IPS-18c (cell line): Measurements from ENCODE around the gene KCNJ10.

ENCODE experiments used
- H3K4me3 ChIP-seq: 2 replicates; pipeline ENCODE4 v1.7.0; 2013; ENCODE audit warnings: low read depth, mild to moderate bottlenecking, low read length, moderate library complexity; ENCODE audit not compliant: insufficient read depth
- H3K9me3 ChIP-seq: one replicate; pipeline ENCODE4 v1.6.1; 2013; ENCODE audit warnings: mild to moderate bottlenecking, low read length, moderate library complexity; ENCODE audit not compliant: control insufficient read depth, insufficient read depth

The KCNJ10 gene

DNA sequence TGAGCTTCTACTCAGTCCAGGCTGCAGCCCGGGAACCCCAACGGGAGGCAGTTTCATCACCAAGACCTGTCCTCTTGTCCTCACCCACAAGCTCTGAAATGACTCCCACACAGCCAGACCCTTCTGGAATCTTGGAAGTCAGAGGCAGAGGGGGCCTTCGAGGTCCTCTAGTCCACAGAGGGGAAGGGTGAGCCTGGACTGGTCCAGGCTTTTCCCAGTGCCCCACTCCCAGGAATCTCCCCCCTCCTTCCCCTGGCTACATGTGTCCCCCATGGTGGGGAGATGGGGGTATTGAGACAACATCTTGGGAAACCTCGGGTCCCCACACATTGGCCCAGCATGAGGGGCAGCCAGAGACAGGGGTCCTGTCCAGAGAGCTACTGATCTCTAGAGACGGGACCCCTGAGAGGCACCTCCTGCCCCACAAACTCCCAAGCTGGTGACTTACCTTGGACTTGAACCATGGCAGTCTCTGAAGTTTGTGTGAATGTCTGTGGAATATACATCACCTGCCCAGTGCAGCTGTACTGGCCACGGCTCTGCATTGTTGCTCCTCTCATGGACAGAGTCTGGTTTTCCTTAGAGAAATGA lies 96.5 kb downstream of the KCNJ10 start:
- H3K9me3 ChIP-seq, result peaks cover 2% of the 10 kb centered on the region
- H3K4me3 ChIP-seq, result no peak overlapping the region

DNA sequence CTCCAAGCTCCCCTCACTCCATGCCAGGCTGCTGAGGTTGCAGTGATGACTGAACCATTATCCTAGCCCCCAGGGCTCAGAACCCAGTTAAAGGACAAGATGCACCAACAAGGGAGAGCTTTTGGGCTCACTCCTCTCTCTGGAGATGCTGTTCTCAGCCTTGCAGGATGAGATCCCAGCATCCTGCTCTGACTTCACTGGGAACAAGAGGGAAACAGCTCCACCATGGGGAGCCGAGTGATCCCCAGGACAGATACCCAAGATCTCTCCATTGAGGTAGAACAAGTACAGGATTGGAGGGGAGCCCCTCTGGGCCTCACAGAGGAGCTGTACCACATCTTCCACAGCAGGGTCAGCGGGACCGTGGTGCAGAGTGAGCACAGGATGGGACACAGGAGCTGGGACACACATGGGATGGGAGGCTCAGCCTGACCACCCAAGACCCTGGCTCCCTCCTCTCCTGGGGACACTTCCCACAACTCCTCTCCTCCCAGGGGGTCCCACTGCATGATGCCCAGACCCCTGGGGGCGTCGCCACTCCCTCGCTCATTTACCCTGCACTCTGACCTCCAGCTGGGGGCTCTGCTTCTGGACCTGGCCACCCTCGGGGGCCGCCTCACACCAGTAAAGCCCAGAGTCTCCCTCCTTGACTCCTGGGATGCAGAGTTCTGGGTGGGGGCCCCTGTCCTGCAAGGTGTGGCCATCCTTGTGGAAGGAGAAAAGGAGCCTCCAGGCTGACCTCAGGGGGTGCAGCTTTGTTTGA lies 97.3 kb downstream of the KCNJ10 start:
- Histone ChIP-seq H3K4me3 (no peak overlapping the region), H3K9me3 (peaks cover 2% of the 10 kb centered on the region)

DNA sequence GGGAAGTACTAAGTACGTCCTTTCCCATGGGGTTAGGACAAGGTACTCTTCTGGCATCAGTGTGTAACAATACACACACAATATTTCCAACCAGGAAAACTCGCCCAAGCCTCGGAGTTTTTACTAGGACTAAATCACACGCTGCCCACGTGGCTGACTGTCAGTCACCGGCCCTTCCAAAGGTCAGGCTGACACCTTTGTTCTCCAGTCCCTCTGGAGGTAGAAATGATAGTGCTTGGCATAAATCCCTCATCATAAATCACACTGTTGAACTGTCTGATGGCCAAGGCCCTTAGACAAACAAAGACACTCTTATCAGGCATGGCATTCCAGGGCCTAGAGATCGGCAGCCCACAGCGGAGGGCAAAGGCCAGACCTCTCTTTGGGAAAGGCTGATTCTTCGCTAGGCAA lies 99.0 kb downstream of the KCNJ10 start:
- Histone ChIP-seq H3K9me3 (peaks cover 2% of the 10 kb centered on the region), H3K4me3 (no peak overlapping the region)

DNA sequence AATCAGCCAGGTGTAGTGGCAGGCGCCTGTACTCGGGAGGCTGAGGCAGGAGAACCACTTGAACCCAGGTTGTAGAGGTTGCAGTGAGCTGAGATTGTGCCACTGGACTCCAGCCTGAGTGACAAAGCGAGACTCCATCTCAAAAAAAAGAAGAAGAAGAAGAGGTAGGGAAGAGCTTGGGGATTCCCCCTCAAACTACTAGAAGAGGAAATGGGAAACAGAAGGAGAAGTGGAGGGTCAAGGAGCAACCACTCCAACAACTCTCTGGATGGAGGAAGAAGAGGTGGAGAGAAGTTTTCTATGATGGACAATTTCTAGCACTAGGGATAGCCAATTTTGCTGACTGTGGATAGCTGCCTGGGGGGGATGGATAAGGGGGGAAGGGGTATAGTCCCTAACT lies 101.1 kb downstream of the KCNJ10 start:
- peaks cover 2% of the 10 kb centered on the region for H3K9me3 ChIP-seq
- no peak overlapping the region for H3K4me3 ChIP-seq

DNA sequence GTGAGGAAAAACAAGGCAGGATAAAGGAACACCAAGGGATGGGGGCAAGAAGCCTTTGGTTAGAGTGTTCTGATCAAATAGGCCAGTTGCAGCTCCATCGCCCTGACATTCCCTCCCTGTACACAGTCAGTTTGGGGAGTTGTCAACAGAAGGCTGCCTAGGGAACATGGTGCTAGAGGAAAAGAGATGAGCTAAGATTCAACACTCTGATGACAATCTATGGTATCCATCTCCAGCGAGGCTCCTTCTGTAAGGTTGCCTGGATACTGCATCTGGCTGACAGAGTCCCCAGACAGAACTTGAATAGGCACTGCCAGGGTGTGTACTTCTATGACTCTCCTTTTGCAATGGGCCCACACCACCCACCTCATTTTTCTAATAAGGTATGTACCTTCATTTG lies 104.7 kb downstream of the KCNJ10 start:
- H3K9me3 ChIP-seq, result no peaks in the 10 kb centered on the region

DNA sequence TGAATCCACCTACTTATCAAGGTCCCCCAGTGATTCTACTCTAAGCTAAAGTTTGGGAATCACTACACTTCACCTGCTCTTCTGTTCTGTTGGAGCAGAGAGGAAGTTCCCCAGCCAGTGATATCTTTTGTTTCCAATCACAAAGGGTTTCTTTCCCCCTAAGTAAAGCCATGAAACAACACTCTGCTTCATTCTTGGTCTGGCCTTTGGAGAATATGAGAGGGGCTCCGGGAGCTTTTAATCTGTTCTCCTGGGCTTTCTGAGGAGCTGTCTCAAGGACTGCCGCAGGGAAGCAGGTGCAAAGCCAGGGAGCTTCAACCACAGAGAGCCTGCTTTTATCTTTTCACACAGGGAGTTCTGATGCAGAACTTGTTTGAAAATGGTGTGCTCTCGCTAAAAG lies 105.8 kb downstream of the KCNJ10 start:
- Histone ChIP-seq H3K9me3 (no peaks in the 10 kb centered on the region), H3K4me3 (no peak overlapping the region)

More for the DNA sequence above, 104.7 kb downstream of the KCNJ10 start:
- H3K4me3 ChIP-seq, result no peak overlapping the region

DNA sequence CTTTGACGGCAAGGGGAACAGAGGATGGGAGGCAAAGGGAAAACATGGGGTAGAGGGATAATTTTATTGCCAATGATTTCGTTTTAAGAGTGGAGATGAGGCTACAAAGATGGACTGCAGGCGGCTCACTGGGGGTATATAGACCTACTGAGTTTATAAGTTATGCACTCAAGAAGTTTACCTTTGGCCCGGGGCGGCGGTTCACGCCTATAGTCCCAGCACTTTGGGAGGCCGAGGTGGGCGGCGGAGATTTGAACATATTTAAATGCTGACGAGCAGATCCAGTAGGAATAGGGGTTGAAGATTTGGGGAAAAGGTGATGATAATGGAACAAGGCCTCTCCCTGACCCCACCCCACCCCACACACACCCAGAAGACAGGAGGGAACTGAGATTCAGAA lies 107.8 kb downstream of the KCNJ10 start:
- Histone ChIP-seq H3K4me3 (no peak overlapping the region), H3K9me3 (no peaks in the 10 kb centered on the region)

DNA sequence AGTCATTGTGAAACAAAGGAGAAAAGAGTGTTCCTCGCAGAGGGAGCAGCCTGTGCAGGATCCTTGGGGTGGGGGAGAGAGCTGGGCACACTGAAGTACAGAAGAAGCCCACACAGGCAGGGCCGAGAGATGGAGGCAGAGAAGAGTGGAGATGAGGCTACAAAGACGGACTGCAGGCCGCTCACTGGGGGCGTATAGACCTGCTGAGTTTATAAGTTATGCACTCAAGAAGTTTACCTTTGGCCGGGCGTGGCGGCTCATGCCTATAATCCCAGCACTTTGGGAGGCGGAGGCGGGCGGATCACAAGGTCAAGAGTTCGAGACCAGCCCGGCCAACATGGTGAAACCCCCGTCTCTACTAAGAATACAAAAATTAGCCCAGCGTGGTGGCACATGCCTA lies 108.3 kb downstream of the KCNJ10 start:
- no peaks in the 10 kb centered on the region for H3K9me3 ChIP-seq
- no peak overlapping the region for H3K4me3 ChIP-seq

DNA sequence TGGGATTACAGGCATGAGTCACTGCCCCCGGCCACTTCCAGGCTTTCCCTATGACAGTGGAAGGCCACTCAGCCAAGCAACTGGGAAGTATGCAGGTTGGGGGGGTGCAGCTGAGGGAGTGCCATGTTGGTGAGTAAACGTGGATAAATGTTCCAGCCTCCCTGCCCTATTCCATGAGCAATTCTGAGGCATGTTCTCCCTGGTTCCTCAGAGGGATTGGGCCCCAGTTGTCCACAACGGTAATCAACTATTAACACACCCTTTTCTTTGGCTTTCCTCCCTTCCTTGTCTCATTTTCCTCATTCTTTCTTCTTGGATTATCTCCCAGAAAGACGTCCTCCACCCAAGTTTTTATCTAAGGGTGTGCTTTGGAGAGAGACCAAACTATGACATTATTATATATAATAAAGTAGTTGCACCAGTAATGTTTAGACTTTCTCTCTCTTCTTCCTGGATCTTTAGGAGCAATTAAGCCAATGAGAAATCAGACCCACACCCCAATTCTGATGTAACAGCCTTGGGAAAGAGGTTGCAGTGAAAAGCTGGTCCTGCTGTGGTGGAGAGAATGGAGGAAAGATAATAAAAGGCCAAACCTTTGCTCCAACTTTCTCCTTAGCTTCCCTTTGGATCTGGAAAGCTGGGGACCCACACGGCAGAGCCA lies 109.1 kb downstream of the KCNJ10 start:
- H3K4me3 ChIP-seq, result no peak overlapping the region
- no peaks in the 10 kb centered on the region for H3K9me3 ChIP-seq

DNA sequence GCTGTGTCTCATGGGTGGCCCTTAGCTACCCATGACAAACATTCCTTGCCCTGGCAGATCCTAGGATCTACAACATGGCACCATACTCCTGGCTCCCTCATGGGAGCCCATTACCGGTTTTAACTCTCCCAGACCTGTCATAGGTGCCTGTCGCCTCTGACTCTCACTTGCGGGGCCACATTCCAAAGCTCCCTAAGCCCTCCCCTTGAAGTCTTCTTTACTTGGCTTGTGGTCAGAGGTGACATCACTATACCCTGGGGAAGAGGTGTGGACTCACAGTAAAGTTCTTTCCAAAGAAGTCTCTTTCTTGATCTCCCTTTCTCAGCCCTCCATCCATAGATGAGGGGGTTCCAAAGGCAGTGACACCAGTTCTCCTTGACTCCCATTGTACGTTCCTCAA lies 110.5 kb downstream of the KCNJ10 start:
- H3K9me3 ChIP-seq, result no peaks in the 10 kb centered on the region
- no peak overlapping the region for H3K4me3 ChIP-seq

DNA sequence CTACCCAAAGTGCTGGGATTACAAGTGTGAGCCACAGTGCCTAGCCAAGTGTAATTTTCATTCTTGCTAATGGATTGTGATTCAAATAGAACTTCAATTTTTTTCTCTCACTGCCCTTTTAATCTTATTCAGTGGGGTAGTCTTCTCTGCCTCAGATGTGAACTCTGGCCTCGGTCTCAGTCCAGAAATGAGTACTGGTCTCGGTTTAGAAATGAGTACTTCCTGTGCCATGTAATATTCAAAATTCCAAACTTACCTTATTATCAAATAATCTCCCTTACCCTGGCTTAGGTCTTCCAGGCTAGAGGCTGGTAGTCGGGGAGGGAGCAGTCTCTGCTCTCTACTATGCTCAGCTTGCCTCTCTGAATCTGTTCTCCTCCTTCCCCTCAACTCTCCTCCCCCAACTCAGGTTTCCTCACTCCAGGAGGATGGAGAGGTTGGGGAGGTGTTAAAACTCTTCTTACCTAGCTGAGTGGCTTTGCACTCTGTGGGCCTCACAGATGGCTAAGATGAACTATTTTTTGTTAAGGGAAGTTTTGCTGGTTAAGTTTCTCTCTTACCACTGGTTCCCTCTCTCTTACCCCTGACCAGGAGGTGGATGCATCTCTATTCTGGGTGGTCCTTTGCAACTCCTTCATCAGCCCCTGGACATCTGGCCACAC lies 111.1 kb downstream of the KCNJ10 start:
- Histone ChIP-seq H3K4me3 (no peak overlapping the region), H3K9me3 (no peaks in the 10 kb centered on the region)

DNA sequence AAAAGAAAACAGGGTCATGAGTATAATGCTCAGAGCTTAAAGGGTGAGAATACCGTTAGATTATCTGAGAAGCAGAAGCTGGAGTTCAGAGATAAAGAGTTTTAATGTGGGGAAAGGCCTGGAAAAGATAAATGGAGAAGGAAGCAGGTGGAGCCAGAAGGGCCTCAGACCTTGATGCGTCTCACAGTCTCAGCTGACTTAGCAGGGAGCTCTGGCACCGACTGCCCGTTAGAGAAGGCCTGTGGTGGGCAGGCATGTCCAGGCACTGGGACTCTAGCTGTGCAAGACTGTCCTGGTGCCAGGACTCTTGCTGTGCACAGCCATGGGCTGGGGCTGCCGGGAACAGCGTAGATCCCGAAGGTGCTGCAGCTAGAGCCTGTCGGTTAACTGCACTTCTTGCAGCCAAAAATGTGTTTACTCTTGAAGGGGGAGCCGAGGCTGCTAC lies 112.1 kb downstream of the KCNJ10 start:
- no peaks in the 10 kb centered on the region for H3K9me3 ChIP-seq

DNA sequence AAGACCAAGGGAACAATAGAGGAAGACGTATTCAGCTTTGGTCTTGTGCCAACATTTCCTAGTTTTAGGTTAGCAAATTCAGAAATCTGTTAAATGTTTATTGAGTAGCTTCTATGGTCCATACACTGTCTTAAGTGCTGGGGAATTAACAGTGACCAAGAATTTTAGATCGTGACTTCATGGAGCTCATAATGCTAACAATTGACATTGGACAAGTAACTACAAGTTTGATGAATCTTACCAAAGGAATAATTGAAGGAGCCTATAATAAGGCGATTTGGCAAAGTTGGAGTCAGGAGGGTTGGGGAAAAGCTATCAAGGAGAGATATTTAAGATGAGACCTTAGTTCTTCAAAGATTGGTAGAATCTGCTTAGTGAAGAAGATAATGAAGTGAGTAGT lies 114.5 kb downstream of the KCNJ10 start:
- Histone ChIP-seq H3K9me3 (no peaks in the 10 kb centered on the region), H3K4me3 (no peak overlapping the region)

More for the DNA sequence above, 112.1 kb downstream of the KCNJ10 start:
- no peak overlapping the region for H3K4me3 ChIP-seq

DNA sequence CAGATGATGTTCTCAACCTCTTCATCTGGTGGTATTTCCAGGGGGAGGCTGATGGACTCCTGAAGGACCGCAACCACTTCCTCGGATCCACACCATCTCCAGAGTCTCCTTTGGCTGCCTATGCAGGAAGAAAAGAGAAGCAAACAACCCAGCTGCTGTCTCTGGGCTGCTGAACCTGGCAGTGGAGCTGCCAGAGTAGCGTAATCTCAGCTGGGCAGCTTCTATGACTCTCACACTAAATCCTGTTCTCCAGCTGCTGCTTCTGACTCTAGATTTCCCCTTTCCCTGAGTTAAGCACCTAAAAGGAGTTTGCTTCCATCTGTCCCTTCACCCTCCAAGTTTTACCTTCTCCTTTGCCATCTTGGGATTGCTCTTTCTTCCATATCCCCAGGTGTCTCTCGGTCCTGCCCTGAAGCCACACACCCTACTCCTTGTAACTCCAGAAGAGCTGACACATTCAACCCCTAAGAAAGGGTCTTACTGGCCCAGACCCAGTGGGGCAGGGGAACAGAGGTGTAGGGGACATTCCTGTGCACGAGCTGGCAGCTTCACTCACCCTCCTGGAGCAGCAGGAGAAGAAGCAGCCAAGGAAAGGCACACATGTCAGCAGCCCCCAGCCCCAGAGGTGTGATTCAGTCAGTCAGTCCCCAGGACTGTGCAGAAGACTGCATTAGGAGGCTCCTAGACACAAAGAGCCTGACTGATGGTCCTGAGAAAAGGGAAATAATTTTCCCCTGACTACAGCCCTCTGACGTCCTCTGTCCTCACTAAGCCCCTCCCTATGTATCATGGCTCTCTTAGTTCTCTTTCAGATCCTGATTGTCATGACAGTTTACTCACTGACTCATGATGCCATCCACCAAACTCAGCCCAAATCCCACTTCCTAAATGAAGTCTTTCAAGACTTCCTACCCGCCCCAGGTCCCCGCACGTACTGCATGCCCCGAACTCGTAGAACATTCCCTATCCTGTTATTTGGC lies 116.1 kb downstream of the KCNJ10 start, which contains the start of gene SLAMF9:
Gene SLAMF9, minus strand, starts transcription at position 702 of the 980 bp plus-strand sequence. Its CDS starts 100 bp downstream, at position 602.
- no peak within 1 kb of the TSS for H3K4me3 ChIP-seq

DNA sequence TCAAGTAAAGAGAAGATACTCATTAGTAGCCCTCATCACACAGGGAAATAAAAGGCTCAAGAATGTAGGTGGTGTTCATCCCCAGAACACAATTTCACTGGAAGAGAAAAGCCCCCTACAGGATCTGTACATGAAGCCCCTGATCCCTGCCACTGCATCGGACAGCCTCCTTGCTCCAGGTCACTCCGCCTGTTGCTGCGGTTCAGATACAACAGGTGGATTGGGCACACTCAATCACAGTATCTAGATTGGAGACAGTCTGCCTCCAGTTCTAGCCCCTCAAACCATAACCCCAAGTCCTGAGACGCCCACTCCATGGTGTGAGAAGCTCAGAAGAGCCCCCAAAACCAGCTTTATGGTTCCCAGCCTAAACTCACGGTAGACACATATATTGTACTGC lies 117.0 kb downstream of the KCNJ10 start:
- H3K9me3 ChIP-seq, result no peaks in the 10 kb centered on the region
- H3K4me3 ChIP-seq, result no peak overlapping the region

More for the DNA sequence above, 116.1 kb downstream of the KCNJ10 start, which contains the start of gene SLAMF9:
- no peaks in the 10 kb centered on the region for H3K9me3 ChIP-seq

DNA sequence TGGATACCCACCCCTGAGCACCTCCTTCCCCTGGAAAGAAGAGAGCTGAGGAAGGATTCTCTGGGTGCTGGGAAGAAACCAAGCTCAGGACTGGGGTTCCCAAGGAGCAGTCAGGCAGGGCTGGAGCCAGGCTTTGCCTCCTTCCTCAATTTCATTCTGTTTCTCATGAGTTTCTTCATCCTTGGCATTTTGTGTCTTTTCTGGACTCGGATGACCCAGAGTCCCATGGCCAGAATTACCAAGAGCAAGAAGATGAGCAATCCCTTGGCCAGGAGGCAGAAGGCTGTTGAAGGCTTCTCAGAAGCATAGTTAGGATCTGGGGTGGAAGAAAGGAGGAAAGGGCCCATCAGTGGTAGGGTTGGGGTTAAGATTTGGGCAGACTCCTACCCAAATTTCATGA lies 118.4 kb downstream of the KCNJ10 start:
- no peaks in the 10 kb centered on the region for H3K9me3 ChIP-seq
- H3K4me3 ChIP-seq, result no peak overlapping the region
